ENCODE results near the gene SLC29A3. TPM values are rescaled to one million over a fixed set of nuclear protein-coding genes. Genes with fewer than 3 reads are reported as not detected.

The SLC29A3 gene
- total RNA-seq, 1 donor from 2014 or later = 1.7 TPM

DNA sequence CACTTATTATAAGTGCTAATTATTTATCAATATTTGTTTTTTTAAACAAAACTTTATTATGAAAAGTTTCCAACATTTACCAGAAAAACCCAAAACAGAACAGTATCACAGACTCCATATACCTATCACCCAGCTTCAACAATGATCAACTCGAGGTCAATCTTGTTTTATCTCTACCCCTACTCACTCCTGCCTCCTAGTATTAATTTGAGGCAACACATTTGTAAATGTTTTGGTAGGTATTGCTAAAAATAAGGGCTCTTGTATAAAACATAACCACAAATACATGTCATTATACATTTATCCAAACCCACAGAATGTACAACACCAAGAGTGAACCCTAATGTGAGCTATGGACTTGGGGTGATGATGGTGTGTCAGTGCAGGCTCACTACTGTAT is 61.8 kb downstream of the SLC29A3 start:
- Histone ChIP-seq H3K9me3 (replicated peaks) (no peaks in the 10 kb centered on the region), H3K4me3 (no peak overlapping the region), H3K36me3 (no peaks in the 10 kb centered on the region), H3K27me3 (ENCODE audit: low read depth) (no peaks in the 10 kb centered on the region), H3K27ac (replicated peaks) (no peak overlapping the region), H3K4me1 (peaks cover 13% of the 10 kb centered on the region)
- DNase-seq = no peak
- intact Hi-C loops (cut with micrococcal nuclease) = loop anchor here (5.0 to 10.0 kb wide), 2 partner anchors 326 to 434 kb away; no protein-coding TSS in a partner anchor
- TF ChIP-seq CTCF (IDR thresholded peaks at IDR 0.05; ENCODE audit: borderline replicate concordance) = no peak

DNA sequence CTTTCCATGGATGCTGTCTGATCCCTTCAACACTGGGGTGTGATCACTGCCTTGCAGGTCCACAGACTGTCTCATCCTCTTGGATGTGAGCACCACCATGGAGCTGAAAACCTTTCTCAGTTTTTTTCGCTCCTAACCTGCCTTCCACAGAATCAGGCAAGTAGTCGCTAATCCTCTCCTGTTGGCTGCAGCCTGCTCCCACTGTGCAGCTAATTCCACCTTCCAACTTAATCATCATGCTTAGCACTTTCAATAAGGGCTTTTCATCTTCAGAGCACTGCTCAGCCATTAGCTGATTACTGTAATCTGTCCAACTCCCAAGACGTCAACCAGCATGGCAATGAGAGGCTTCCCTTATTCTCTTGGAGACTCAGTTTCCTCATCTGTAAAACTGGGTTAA is 62.6 kb downstream of the SLC29A3 start:
- H3K9me3 ChIP-seq (replicated peaks) = no peaks in the 10 kb centered on the region
- no peak overlapping the region for H3K27ac ChIP-seq (replicated peaks)
- no peaks in the 10 kb centered on the region for H3K27me3 ChIP-seq (ENCODE audit: low read depth)
- H3K4me1 ChIP-seq = peaks cover 11% of the 10 kb centered on the region
- TF ChIP-seq CTCF (IDR thresholded peaks at IDR 0.05; ENCODE audit: borderline replicate concordance) = no peak
- DNase-seq = no peak
- no peaks in the 10 kb centered on the region for H3K36me3 ChIP-seq
- H3K4me3 ChIP-seq = no peak overlapping the region
- intact Hi-C loops (cut with micrococcal nuclease) = loop anchor here (5.0 to 10.0 kb wide), 2 partner anchors 326 to 433 kb away; no protein-coding TSS in a partner anchor

DNA sequence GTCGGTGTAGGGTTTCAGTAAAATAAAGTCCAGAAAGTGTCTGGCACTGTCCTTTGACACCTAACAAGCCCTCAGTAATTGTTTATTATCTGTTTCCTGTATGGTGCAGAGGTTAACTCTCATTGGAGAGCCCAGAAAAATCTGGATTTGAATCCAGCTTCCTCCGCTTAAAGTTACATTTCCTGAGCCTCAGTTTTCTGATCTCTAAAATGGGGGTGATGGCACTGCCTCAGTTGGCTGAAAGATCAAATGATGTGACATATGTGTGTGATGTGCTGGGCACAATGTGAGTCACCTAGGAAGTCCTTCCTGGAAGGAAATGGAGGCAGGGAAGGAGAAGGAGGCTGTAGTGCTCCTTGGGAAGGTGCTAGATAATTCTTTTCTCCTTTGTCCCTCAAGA is 63.0 kb downstream of the SLC29A3 start:
- DNase-seq = no peak

DNA sequence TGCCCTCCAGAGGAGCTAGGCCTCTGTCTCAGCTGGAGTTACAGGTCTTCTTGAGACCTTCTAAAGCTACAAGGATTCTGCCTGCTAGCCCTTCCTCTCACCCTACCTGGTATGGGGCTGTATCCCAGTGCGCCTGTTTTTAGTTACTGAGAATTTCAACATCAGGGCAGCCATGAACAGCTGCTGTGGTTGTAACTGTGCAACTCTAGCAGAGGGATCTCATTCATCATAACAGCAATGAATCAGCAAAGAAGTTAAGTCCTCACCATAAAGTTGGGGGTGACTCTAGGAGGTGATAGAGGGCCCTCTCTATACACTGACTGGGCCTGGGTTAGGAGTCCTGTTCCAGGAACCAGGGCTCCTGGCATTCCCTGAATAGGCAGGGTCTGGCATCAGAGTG is 63.7 kb downstream of the SLC29A3 start:
- no peak for DNase-seq
- no peaks in the 10 kb centered on the region for H3K9me3 ChIP-seq (replicated peaks)
- no peaks in the 10 kb centered on the region for H3K27me3 ChIP-seq (ENCODE audit: low read depth)
- H3K36me3 ChIP-seq = no peaks in the 10 kb centered on the region
- intact Hi-C loops (cut with micrococcal nuclease) = loop anchor here (5.0 to 10.0 kb wide), 2 partner anchors 325 to 432 kb away; no protein-coding TSS in a partner anchor
- TF ChIP-seq CTCF (IDR thresholded peaks at IDR 0.05; ENCODE audit: borderline replicate concordance) = no peak
- no peak overlapping the region for H3K27ac ChIP-seq (replicated peaks)
- peaks cover 2% of the 10 kb centered on the region for H3K4me1 ChIP-seq
- no peak overlapping the region for H3K4me3 ChIP-seq

More for the DNA sequence above, 63.0 kb downstream of the SLC29A3 start:
- Histone ChIP-seq H3K36me3 (no peaks in the 10 kb centered on the region), H3K4me1 (peaks cover 7% of the 10 kb centered on the region), H3K9me3 (replicated peaks) (no peaks in the 10 kb centered on the region), H3K27me3 (ENCODE audit: low read depth) (no peaks in the 10 kb centered on the region), H3K4me3 (no peak overlapping the region), H3K27ac (replicated peaks) (no peak overlapping the region)
- intact Hi-C loops (cut with micrococcal nuclease) = loop anchor here (5.0 to 10.0 kb wide), 2 partner anchors 325 to 433 kb away; no protein-coding TSS in a partner anchor
- TF ChIP-seq CTCF (IDR thresholded peaks at IDR 0.05; ENCODE audit: borderline replicate concordance) = no peak

DNA sequence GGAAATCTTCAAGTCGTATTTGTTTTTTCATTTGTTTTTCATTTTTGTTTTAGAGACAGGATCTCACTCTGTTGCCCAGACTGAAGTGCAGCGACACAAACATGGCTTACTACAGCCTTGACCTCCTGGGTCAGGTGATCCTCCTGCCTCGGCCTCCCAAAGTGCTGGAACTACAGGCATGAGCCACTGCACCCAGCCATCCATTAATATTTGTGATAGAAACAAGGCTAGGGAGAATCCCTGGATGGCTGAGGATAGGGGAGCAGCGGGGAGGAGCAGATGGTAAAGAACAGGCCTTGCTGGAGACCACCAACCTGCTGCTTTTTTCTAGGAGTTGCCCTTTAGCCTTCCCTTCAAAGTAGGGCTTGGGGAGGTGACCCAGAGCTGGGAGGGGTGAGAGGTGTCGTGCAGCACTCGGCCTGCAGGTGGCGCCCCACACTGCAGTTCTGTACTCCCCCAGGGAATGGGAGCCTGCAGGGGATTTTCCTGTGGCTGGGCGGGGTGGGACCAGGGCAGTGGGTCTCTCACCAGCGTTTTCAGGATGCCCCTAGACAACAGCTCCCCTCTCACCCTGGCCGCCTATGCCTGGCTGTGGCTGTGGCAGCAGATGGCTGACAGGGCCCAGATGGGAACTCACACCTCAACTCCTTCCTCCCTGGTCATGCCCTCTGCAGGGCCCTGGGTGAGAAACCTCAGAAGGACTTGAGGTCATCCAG is 65.1 kb downstream of the SLC29A3 start:
- intact Hi-C loops (cut with micrococcal nuclease) = loop anchor here (5.0 to 10.0 kb wide), 2 partner anchors 323 to 431 kb away; no protein-coding TSS in a partner anchor
- Histone ChIP-seq H3K27ac (replicated peaks) (no peak overlapping the region), H3K4me1 (no peaks in the 10 kb centered on the region), H3K9me3 (replicated peaks) (no peaks in the 10 kb centered on the region), H3K4me3 (no peak overlapping the region), H3K27me3 (ENCODE audit: low read depth) (peaks cover 6% of the 10 kb centered on the region), H3K36me3 (no peaks in the 10 kb centered on the region)
- TF ChIP-seq CTCF (IDR thresholded peaks at IDR 0.05; ENCODE audit: borderline replicate concordance) = peak; percentile 93
- peak; percentile 73 for DNase-seq

Data from left ventricle myocardium inferior (tissue), 1 donor.